HEK293T (cell line): ENCODE data around the gene CUL2.
A peak's percentile ranks its signal among the peaks of the same experiment; 100 is the strongest.
"Not testable (repeated sequence)": the region's sequence is repeated elsewhere in the genome, so short reads cannot be mapped to it uniquely, and the experiment has no call there.

Source experiments
- CTCF ChIA-PET: fragments of 350-600 bp; formaldehyde crosslinking; extraction: SDS; loops from one replicate; lab custom pipeline; 2021; ENCODE audit warnings: antibody characterized with exemption, inconsistent platforms; lab: Yijun Ruan, JAX
- POLR2A ChIA-PET: fragments of 350-600 bp; formaldehyde crosslinking; extraction: SDS; loops from one replicate; lab custom pipeline; 2020; ENCODE audit warnings: antibody characterized with exemption, inconsistent platforms; lab: Yijun Ruan, JAX
- DNase-seq: peaks from one replicate; pipeline ENCODE4 v3.0.0; 2012; ENCODE audit warnings: mixed read lengths; ENCODE audit errors: extremely low spot score
- ARNT ChIP-seq: fragments of 450-650 bp; IDR thresholded peaks from 2 replicates; pipeline ENCODE4 v1.6.1; 2017; ENCODE audit warnings: mild to moderate bottlenecking
- BHLHE40 ChIP-seq: fragments of 450-650 bp; IDR thresholded peaks from 2 replicates; pipeline ENCODE4 v1.6.1; 2016; ENCODE audit warnings: mild to moderate bottlenecking, moderate library complexity, borderline replicate concordance
- CTBP1 ChIP-seq: fragments of 450-650 bp; IDR thresholded peaks from 2 replicates; pipeline ENCODE4 v1.6.1; 2016; ENCODE audit warnings: borderline replicate concordance
- ELF4 ChIP-seq: fragments of 450-650 bp; IDR thresholded peaks from 2 replicates; pipeline ENCODE4 v1.6.1; 2017; ENCODE audit warnings: antibody characterized with exemption
- FOXA1 ChIP-seq: fragments of 450-650 bp; IDR thresholded peaks from 2 replicates; pipeline ENCODE4 v1.6.1; 2016; ENCODE audit warnings: mild to moderate bottlenecking
- FOXK2 ChIP-seq: fragments of 450-650 bp; IDR thresholded peaks from 2 replicates; pipeline ENCODE4 v1.6.1; 2016; ENCODE audit warnings: mild to moderate bottlenecking
- FOXM1 ChIP-seq: fragments of 450-650 bp; IDR thresholded peaks from 2 replicates; pipeline ENCODE4 v1.6.1; 2017; ENCODE audit warnings: mild to moderate bottlenecking, borderline replicate concordance
- HDGF ChIP-seq: fragments of 450-650 bp; IDR thresholded peaks from 2 replicates; pipeline ENCODE4 v1.6.1; 2017; ENCODE audit warnings: antibody characterized with exemption, borderline replicate concordance
- L3MBTL2 ChIP-seq: fragments of 450-650 bp; conservative IDR thresholded peaks from 2 replicates; pipeline ENCODE4 v1.6.1; 2016; ENCODE audit warnings: mild to moderate bottlenecking
- LEF1 ChIP-seq: fragments of 450-650 bp; IDR thresholded peaks from 2 replicates; pipeline ENCODE4 v1.6.1; 2017; ENCODE audit warnings: mild to moderate bottlenecking, borderline replicate concordance
- NFRKB ChIP-seq: fragments of 450-650 bp; IDR thresholded peaks from 2 replicates; pipeline ENCODE4 v1.6.1; 2016; ENCODE audit warnings: mild to moderate bottlenecking, moderate library complexity
- PKNOX1 ChIP-seq: fragments of 450-650 bp; IDR thresholded peaks from 2 replicates; pipeline ENCODE4 v1.6.1; 2016
- SP1 ChIP-seq: fragments of 450-650 bp; IDR thresholded peaks from 2 replicates; pipeline ENCODE4 v1.6.1; 2017
- SUZ12 ChIP-seq: fragments of 450-650 bp; IDR thresholded peaks from 2 replicates; pipeline ENCODE4 v1.6.1; 2016; ENCODE audit warnings: mild to moderate bottlenecking
- TARDBP ChIP-seq: fragments of 450-650 bp; IDR thresholded peaks from 2 replicates; pipeline ENCODE4 v1.6.1; 2016
- ZNF384 ChIP-seq: fragments of 450-650 bp; IDR thresholded peaks from 2 replicates; pipeline ENCODE4 v1.6.1; 2016

The CUL2 gene

GRCh38 chr10:34998940-34999339 is 91.2 kb downstream of the CUL2 start:
- POLR2A ChIA-PET, result no interaction called here
- CTCF ChIA-PET, result no interaction called here

GRCh38 chr10:34996843-34997242 is 93.3 kb downstream of the CUL2 start:
- TF ChIP-seq L3MBTL2 (no peak), ARNT (no peak), CTBP1 (no peak), LEF1 (no peak), ELF4 (no peak), TARDBP (no peak), NFRKB (no peak), SP1 (no peak), FOXK2 (no peak)
- no peak for DNase-seq
- CTCF ChIA-PET, result interaction anchor here (0.6 kb wide), 1 partner anchor 45 kb away, joined by 3 read pairs; no protein-coding TSS in a partner anchor
- POLR2A ChIA-PET, result no interaction called here

More at GRCh38 chr10:34998940-34999339, 91.2 kb downstream of the CUL2 start:
- DNase-seq, result no peak
- TF ChIP-seq ARNT, result no peak
- TF ChIP-seq FOXK2, result no peak
- TF ChIP-seq BHLHE40, result no peak
- TF ChIP-seq CTBP1, result no peak
- TF ChIP-seq SP1, result no peak
- TF ChIP-seq SUZ12, result no peak
- TF ChIP-seq HDGF, result no peak

- no peak for TF ChIP-seq ZNF384
- DNase-seq, result no peak
- POLR2A ChIA-PET, result no interaction called here
- CTCF ChIA-PET, result interaction anchor here (0.6 to 2.4 kb wide), 9 partner anchors 8 to 1252 kb away, joined by 3 to 17 read pairs (median 7); no protein-coding TSS in a partner anchor
These were observed 94.2 kb downstream of the CUL2 start for GRCh38 chr10:34995925-34996324.

GRCh38 chr10:34994565-34995142 is 95.5 kb downstream of the CUL2 start:
- TF ChIP-seq ARNT, result no peak
- TF ChIP-seq LEF1, result no peak
- TF ChIP-seq NFRKB, result no peak
- TF ChIP-seq ZNF384, result no peak
- no peak for TF ChIP-seq HDGF
- TF ChIP-seq CTBP1, result no peak
- TF ChIP-seq FOXA1, result no peak
- no peak for TF ChIP-seq FOXM1
- TF ChIP-seq BHLHE40, result no peak
- POLR2A ChIA-PET, result interaction anchor here (0.9 kb wide), 1 partner anchor 132 kb away, joined by 3 read pairs; the partner anchor contains the start of gene CREM
- CTCF ChIA-PET, result interaction anchor here (0.5 to 2.4 kb wide), 16 partner anchors 9 to 340 kb away, joined by 3 to 17 read pairs (median 5); partner anchors contain the start of gene CREM
- peak; percentile 63 for DNase-seq

GRCh38 chr10:34993782-34994181 is 96.4 kb downstream of the CUL2 start:
- DNase-seq, result no peak

GRCh38 chr10:34991117-34991516 is 99.0 kb downstream of the CUL2 start:
- DNase-seq, CTCF ChIA-PET: not testable (repeated sequence)
- POLR2A ChIA-PET, result interaction anchor here (0.5 kb wide), 1 partner anchor 99 kb away, joined by 3 read pairs; the partner anchor contains the start of gene CUL2

More at GRCh38 chr10:34993782-34994181, 96.4 kb downstream of the CUL2 start:
- CTCF ChIA-PET, result interaction anchor here (0.7 to 2.4 kb wide), 8 partner anchors 10 to 254 kb away, joined by 3 to 17 read pairs (median 5); partner anchors contain the start of gene CREM
- POLR2A ChIA-PET, result interaction anchor here (0.9 kb wide), 1 partner anchor 133 kb away, joined by 3 read pairs; the partner anchor contains the start of gene CREM
- no peak for TF ChIP-seq ZNF384
- no peak for TF ChIP-seq FOXA1
- no peak for TF ChIP-seq NFRKB
- no peak for TF ChIP-seq BHLHE40
- no peak for TF ChIP-seq TARDBP
- TF ChIP-seq SP1, result no peak
- no peak for TF ChIP-seq ELF4
- no peak for TF ChIP-seq ARNT
- no peak for TF ChIP-seq HDGF
- TF ChIP-seq FOXM1, result no peak
- no peak for TF ChIP-seq LEF1

GRCh38 chr10:34988397-34989067 is 101.6 kb downstream of the CUL2 start:
- CTCF ChIA-PET, result no interaction called here
- POLR2A ChIA-PET, result no interaction called here
- TF ChIP-seq L3MBTL2, result no peak
- no peak for TF ChIP-seq FOXM1
- TF ChIP-seq TARDBP, result no peak
- no peak for TF ChIP-seq PKNOX1
- DNase-seq, result no peak

- CTCF ChIA-PET, result no interaction called here
These were observed 104.3 kb downstream of the CUL2 start for GRCh38 chr10:34985823-34986222.

More at GRCh38 chr10:34985823-34986222, 104.3 kb downstream of the CUL2 start:
- TF ChIP-seq ZNF384, result no peak
- no peak for TF ChIP-seq NFRKB
- no peak for TF ChIP-seq ARNT
- TF ChIP-seq SP1, result no peak
- TF ChIP-seq BHLHE40, result no peak
- no peak for TF ChIP-seq TARDBP
- TF ChIP-seq LEF1, result no peak
- TF ChIP-seq FOXK2, result no peak
- no peak for TF ChIP-seq FOXM1
- no peak for TF ChIP-seq FOXA1
- no peak for TF ChIP-seq SUZ12
- TF ChIP-seq HDGF, result no peak
- no peak for TF ChIP-seq PKNOX1
- TF ChIP-seq L3MBTL2, result no peak
- TF ChIP-seq CTBP1, result no peak
- no peak for TF ChIP-seq ELF4
- DNase-seq, result no peak
- POLR2A ChIA-PET, result no interaction called here
